Measurements from ENCODE around the gene SLC6A6. TPM values are rescaled to one million over a fixed set of nuclear protein-coding genes. Genes with fewer than 3 reads are reported as not detected.

SLC6A6 gene
- total RNA-seq (2022; extraction: Qiagen RNA extraction; ENCODE audit: low read depth) = 71.4 to 97.2 TPM (median 85.1 TPM) in 5 replicates

GRCh38 chr3:14402304-14402811, at the start of gene SLC6A6:
Gene SLC6A6 (plus strand): TSS chr3:14402606. CDS start chr3:14443635, 41,029 bp downstream.

Other genes with a start within 250 kb of the SLC6A6 start
- 29.8 to 34.0 TPM (median 32.3 TPM) in 5 replicates for gene XPC, start 224.0 kb upstream of the SLC6A6 start, total RNA-seq (2022; extraction: Qiagen RNA extraction; ENCODE audit: low read depth)
- 17.0 to 36.7 TPM (median 20.4 TPM) in 5 replicates for gene LSM3, start 223.8 kb upstream of the SLC6A6 start, total RNA-seq (2022; extraction: Qiagen RNA extraction; ENCODE audit: low read depth)
- 0.52 to 2.0 TPM (median 1.4 TPM) in 5 replicates for gene GRIP2, start 137.7 kb downstream of the SLC6A6 start, total RNA-seq (2022; extraction: Qiagen RNA extraction; ENCODE audit: low read depth)
- 11.1 to 26.1 TPM (median 13.6 TPM) in 5 replicates for gene CCDC174, start 249.2 kb downstream of the SLC6A6 start, total RNA-seq (2022; extraction: Qiagen RNA extraction; ENCODE audit: low read depth)

All from A549 treated with ZK216348 at 1 μM for 4 hours (cell line).